Neural crest cell (in vitro differentiated cells): ENCODE measurements around the gene GALR1. TPM values are rescaled to one million over a fixed set of nuclear protein-coding genes. Genes with fewer than 3 reads are reported as not detected.

ENCODE experiments used
- DNase-seq: peaks from one replicate; pipeline ENCODE4 v3.0.0; 2021; ENCODE audit warnings: low read depth, mixed read lengths, low spot score
- H3K27ac Mint-ChIP-seq: one replicate; pipeline ENCODE4 v1.8.0; 2021; ENCODE audit warnings: mild to moderate bottlenecking, mixed read lengths; ENCODE audit not compliant: unreplicated experiment
- H3K27me3 Mint-ChIP-seq: 2 replicates; pipeline ENCODE4 v1.8.0; 2021; ENCODE audit warnings: low read depth, mild to moderate bottlenecking, mixed read lengths
- H3K36me3 Mint-ChIP-seq: 2 replicates; pipeline ENCODE4 v1.8.0; 2021; ENCODE audit warnings: low read depth, mild to moderate bottlenecking, mixed read lengths
- H3K4me1 Mint-ChIP-seq: 2 replicates; pipeline ENCODE4 v1.8.0; 2021; ENCODE audit warnings: mixed read lengths
- H3K4me3 Mint-ChIP-seq: one replicate; pipeline ENCODE4 v1.8.0; 2021; ENCODE audit warnings: mild to moderate bottlenecking, mixed read lengths
- H3K9me3 Mint-ChIP-seq: 2 replicates; pipeline ENCODE4 v1.8.0; 2021; ENCODE audit warnings: mixed read lengths
- long read RNA-seq: library from polyadenylated mRNA; unstranded; transcript quantifications from one replicate; pipeline ENCODE4 v2.0.0, GENCODE V29; 2020
- total RNA-seq: library from RNA; stranded (reverse); gene quantifications from 2 replicates; pipeline ENCODE4 v1.2.1, GENCODE V29; 2021
- TF ChIP-seq, protein P1 (sequence below): fragments of 200-600 bp; sonication (generic); conservative IDR thresholded peaks from 2 replicates; pipeline ENCODE4 v1.5.0; 2021; ENCODE audit warnings: antibody characterized with exemption, mild to moderate bottlenecking

Gene GALR1, protein sequence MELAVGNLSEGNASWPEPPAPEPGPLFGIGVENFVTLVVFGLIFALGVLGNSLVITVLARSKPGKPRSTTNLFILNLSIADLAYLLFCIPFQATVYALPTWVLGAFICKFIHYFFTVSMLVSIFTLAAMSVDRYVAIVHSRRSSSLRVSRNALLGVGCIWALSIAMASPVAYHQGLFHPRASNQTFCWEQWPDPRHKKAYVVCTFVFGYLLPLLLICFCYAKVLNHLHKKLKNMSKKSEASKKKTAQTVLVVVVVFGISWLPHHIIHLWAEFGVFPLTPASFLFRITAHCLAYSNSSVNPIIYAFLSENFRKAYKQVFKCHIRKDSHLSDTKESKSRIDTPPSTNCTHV
- total RNA-seq: not detected in 2 replicates
- long read RNA-seq: 0 reads

DNA sequence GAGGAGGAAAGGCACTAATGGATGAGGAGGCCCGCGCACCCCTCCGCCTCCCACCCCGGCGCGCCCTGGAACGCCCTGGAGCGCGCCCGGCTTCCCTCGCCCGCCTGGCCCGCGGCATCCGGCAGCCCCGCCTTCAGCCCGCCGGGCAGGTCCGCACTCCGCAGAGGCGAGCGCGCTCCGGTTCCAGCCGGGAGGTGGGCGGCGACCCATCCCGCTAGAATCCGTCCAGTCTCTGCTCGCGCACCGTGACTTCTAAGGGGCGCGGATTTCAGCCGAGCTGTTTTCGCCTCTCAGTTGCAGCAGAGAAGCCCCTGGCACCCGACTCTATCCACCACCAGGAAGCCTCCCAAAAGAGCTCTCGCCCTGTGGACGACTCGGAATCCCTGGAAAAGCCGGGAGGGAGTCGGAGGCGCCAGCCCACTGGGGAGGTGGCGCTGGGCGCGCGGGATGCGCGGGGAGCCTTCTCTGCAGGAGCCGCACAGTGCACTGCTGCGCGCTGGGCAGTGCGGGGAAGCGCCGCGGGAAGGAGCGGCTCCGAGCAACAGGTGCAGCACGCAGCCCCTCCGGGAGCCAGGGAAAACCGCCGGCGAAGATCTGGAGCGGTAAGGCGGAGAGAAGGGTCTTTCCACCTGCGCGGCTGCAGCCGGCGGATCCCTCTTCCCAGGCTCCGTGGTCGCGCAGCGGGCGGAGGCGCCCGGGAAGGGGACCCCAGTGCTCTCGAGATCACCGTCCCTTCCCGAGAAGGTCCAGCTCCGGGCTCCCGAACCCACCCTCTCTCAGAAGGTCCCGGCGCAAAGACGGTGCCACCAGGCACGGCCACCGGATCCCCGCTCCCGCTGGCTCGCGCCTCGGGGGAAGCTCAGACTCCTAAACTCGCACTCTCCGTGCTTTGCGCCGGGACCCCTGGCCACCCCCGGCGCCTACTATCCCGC lies at the start of gene GALR1:
GALR1 (plus strand) TSS at position 280 of the 932 bp plus-strand sequence. CDS start 701 bp downstream, outside the sequence.
- Mint-ChIP-seq H3K9me3 (peaks cover 13% of the 10 kb centered on the region), H3K27ac (no peak within 1 kb of the TSS), H3K4me3 (peak within 1 kb of the TSS; percentile 74), H3K36me3 (peaks cover 6% of the 10 kb centered on the region), H3K27me3 (peaks cover 92% of the 10 kb centered on the region), H3K4me1 (peaks cover 13% of the 10 kb centered on the region)
- DNase-seq: peak; percentile 12
- TF ChIP-seq, protein P1, sequence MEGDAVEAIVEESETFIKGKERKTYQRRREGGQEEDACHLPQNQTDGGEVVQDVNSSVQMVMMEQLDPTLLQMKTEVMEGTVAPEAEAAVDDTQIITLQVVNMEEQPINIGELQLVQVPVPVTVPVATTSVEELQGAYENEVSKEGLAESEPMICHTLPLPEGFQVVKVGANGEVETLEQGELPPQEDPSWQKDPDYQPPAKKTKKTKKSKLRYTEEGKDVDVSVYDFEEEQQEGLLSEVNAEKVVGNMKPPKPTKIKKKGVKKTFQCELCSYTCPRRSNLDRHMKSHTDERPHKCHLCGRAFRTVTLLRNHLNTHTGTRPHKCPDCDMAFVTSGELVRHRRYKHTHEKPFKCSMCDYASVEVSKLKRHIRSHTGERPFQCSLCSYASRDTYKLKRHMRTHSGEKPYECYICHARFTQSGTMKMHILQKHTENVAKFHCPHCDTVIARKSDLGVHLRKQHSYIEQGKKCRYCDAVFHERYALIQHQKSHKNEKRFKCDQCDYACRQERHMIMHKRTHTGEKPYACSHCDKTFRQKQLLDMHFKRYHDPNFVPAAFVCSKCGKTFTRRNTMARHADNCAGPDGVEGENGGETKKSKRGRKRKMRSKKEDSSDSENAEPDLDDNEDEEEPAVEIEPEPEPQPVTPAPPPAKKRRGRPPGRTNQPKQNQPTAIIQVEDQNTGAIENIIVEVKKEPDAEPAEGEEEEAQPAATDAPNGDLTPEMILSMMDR: no peak

DNA sequence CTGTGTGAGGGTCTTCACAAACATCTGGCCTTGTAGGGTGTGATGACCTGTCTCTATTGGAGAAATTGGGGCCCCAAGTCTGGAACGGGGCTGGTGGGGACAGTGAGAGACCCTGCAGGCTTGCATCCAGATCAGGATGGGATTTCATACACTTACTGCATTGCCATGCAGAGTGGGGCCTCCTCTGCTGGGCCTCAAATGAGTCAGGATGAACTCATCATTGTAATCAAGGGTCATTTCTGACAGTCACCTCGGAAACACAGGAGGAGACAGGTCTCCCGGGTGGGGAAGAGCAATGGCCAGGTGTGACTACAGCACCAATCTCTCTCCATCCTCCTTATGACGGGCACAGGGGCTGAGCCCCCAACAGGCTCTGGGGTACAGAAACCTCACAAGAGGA lies 48.1 kb upstream of the GALR1 start:
- H3K27me3 Mint-ChIP-seq: no peaks in the 10 kb centered on the region
- H3K27ac Mint-ChIP-seq: no peak overlapping the region
- no peaks in the 10 kb centered on the region for H3K9me3 Mint-ChIP-seq
- no peaks in the 10 kb centered on the region for H3K36me3 Mint-ChIP-seq
- TF ChIP-seq, protein P1: no peak
- H3K4me1 Mint-ChIP-seq: no peaks in the 10 kb centered on the region
- no peak for DNase-seq
- H3K4me3 Mint-ChIP-seq: no peak overlapping the region

DNA sequence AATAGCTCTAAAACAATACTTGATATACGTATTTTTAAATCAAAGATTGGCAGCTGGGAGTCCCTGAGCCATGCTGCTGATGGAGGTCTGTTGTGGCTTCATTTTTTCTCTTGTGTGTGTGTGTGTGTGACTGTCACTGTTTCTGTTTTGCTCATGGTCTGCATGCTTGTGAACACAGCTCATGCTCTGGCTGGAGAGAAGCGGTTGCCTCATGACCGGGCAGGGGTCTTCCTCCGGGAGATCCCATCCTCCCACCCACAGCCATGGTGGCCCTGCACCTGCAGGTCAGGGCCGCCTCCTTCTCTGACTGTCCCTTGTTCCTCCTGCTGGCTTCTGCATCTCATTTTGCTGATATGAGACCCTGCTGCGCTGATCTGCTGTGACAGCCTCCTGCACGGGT lies 47.3 kb upstream of the GALR1 start:
- H3K27ac Mint-ChIP-seq: peak overlapping the region; percentile 70
- no peaks in the 10 kb centered on the region for H3K9me3 Mint-ChIP-seq
- H3K36me3 Mint-ChIP-seq: no peaks in the 10 kb centered on the region
- DNase-seq: no peak
- no peaks in the 10 kb centered on the region for H3K4me1 Mint-ChIP-seq
- TF ChIP-seq, protein P1: no peak
- H3K4me3 Mint-ChIP-seq: no peak overlapping the region
- H3K27me3 Mint-ChIP-seq: no peaks in the 10 kb centered on the region

DNA sequence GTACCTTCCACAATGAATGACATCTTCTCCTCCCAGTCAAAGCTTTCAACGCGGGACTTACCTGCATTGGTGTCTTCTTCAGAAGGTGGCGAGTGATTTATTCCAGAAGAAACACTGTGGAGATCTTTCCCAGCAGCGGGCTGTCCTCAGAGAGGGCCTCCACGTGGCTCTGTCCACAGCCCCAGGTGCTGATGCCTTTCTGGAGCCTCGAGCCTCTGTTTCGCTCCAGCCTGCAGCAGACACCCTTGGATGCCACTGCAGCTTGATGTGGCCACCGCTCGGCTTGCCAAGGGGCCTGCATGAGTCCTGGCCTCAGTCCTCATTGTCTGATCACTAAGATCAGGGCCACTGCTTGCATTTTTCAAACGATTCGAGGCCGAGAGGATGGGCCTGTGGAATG lies 46.6 kb upstream of the GALR1 start:
- H3K36me3 Mint-ChIP-seq: no peaks in the 10 kb centered on the region
- no peak overlapping the region for H3K27ac Mint-ChIP-seq
- H3K9me3 Mint-ChIP-seq: no peaks in the 10 kb centered on the region
- H3K27me3 Mint-ChIP-seq: peaks cover 3% of the 10 kb centered on the region
- DNase-seq: no peak
- TF ChIP-seq, protein P1: no peak
- no peaks in the 10 kb centered on the region for H3K4me1 Mint-ChIP-seq
- no peak overlapping the region for H3K4me3 Mint-ChIP-seq

DNA sequence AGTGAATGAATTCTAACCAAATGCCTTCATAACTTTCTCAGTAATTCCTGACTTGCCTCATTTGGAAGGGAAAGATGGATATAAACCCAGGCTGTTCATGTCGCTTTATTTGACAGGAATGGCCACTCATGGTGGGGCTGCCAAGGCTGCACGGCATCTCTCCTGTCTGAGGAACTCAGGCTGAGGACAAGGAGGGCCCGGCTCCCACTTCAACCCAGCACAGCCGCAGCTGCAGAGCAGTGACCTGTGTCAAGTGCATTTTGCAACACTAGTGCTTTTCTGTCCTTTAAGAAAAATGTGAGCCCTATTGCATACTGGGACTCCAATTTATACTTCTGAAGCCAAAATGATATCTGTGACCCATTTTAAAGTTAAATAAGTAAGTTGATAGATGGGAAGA lies 45.8 kb upstream of the GALR1 start:
- H3K27me3 Mint-ChIP-seq: peaks cover 3% of the 10 kb centered on the region
- TF ChIP-seq, protein P1: no peak
- H3K4me3 Mint-ChIP-seq: no peak overlapping the region
- no peaks in the 10 kb centered on the region for H3K36me3 Mint-ChIP-seq
- no peak overlapping the region for H3K27ac Mint-ChIP-seq
- no peak for DNase-seq
- no peaks in the 10 kb centered on the region for H3K9me3 Mint-ChIP-seq
- no peaks in the 10 kb centered on the region for H3K4me1 Mint-ChIP-seq
